HepG2 (cell line): ENCODE data around the gene TJP2. TPM values are rescaled to one million over a fixed set of nuclear protein-coding genes. Genes with fewer than 3 reads are reported as not detected.
A peak's percentile ranks its signal among the peaks of the same experiment; 100 is the strongest.

Experiments used
- BCL6 ChIP-seq: IDR thresholded peaks from 2 replicates; pipeline ENCODE4 v1.6.1; 2016; ENCODE audit warnings: missing genetic modification reagents, missing compliant biosample characterization
- GATAD2A ChIP-seq: IDR thresholded peaks from 2 replicates; pipeline ENCODE4 v1.6.1; 2016
- GLI4 ChIP-seq: sonication (generic); formaldehyde crosslinking; IDR thresholded peaks from 2 replicates; pipeline ENCODE4 v1.5.1; 2020; ENCODE audit warnings: missing genetic modification reagents, mild to moderate bottlenecking, moderate library complexity, borderline replicate concordance
- HDAC1 ChIP-seq: sonication (generic); formaldehyde crosslinking; IDR thresholded peaks from 2 replicates; pipeline ENCODE4 v1.5.1; 2020; ENCODE audit warnings: mild to moderate bottlenecking, missing genetic modification reagents
- HOXA9 ChIP-seq: sonication (generic); formaldehyde crosslinking; IDR thresholded peaks from 2 replicates; pipeline ENCODE4 v1.8.1; 2022; ENCODE audit warnings: missing genetic modification reagents, mild to moderate bottlenecking, moderate library complexity, borderline replicate concordance
- KLF12 ChIP-seq: sonication (generic); formaldehyde crosslinking; IDR thresholded peaks from 2 replicates; pipeline ENCODE4 v1.4.0; 2020; ENCODE audit warnings: missing genetic modification reagents, borderline replicate concordance
- NR2F2 ChIP-seq: IDR thresholded peaks from 2 replicates; pipeline ENCODE4 v1.6.1; 2012; ENCODE audit warnings: low read depth, inconsistent platforms, borderline replicate concordance
- POLR2A ChIP-seq, 2 experiments: IDR thresholded peaks; 2 replicates each; pipeline ENCODE4 v1.6.1; 2011; ENCODE audit warnings: low read depth in 2 of 2, low read length in 2 of 2, mild to moderate bottlenecking in 1 of 2, moderate library complexity in 1 of 2; ENCODE audit not compliant: insufficient read depth in 1 of 2
- SIN3A ChIP-seq: IDR thresholded peaks from 2 replicates; pipeline ENCODE4 v1.6.1; 2011; ENCODE audit warnings: low read depth, mild to moderate bottlenecking, control low read depth, low read length, borderline replicate concordance
- SP2 ChIP-seq: sonication (generic); formaldehyde crosslinking; IDR thresholded peaks from 2 replicates; pipeline ENCODE4 v1.5.1; 2020; ENCODE audit warnings: mild to moderate bottlenecking, missing genetic modification reagents
- TP53 ChIP-seq: sonication (generic); formaldehyde crosslinking; conservative IDR thresholded peaks from 2 replicates; pipeline ENCODE4 v1.4.0; 2020; ENCODE audit warnings: missing genetic modification reagents
- ZBTB40 ChIP-seq, 2 experiments: fragments of 450-650 bp in 1 of 2; sonication (generic) in 1 of 2; formaldehyde crosslinking in 1 of 2; IDR thresholded peaks; 2 replicates each; pipeline versions ENCODE4 v1.6.1 to v1.8.0; 2016 to 2022; ENCODE audit warnings: antibody characterized with exemption in 1 of 2, mild to moderate bottlenecking in 1 of 2, missing genetic modification reagents in 1 of 2
- ZNF292 ChIP-seq: sonication (generic); formaldehyde crosslinking; IDR thresholded peaks from 2 replicates; pipeline ENCODE4 v1.8.1; 2022; ENCODE audit warnings: mild to moderate bottlenecking, low read depth, missing genetic modification reagents, borderline replicate concordance
- ZNF329 ChIP-seq: sonication (generic); formaldehyde crosslinking; IDR thresholded peaks from 2 replicates; pipeline ENCODE4 v1.9.0; 2021; ENCODE audit warnings: low read depth, mild to moderate bottlenecking, missing genetic modification reagents
- ZNF414 ChIP-seq: sonication (generic); formaldehyde crosslinking; IDR thresholded peaks from 2 replicates; pipeline ENCODE4 v1.5.0; 2020; ENCODE audit warnings: missing genetic modification reagents
- ZNF441 ChIP-seq: sonication (generic); formaldehyde crosslinking; IDR thresholded peaks from 2 replicates; pipeline ENCODE4 v1.7.0; 2021; ENCODE audit warnings: missing genetic modification reagents, borderline replicate concordance
- ZNF567 ChIP-seq: sonication (generic); formaldehyde crosslinking; IDR thresholded peaks from 2 replicates; pipeline ENCODE4 v1.8.1; 2023; ENCODE audit warnings: mild to moderate bottlenecking, missing genetic modification reagents, borderline replicate concordance
- ZNF678 ChIP-seq: sonication (generic); formaldehyde crosslinking; IDR thresholded peaks from 2 replicates; pipeline ENCODE4 v1.4.0; 2020; ENCODE audit warnings: mild to moderate bottlenecking, missing genetic modification reagents
- ZNF768 ChIP-seq: sonication (generic); formaldehyde crosslinking; IDR thresholded peaks from 2 replicates; pipeline ENCODE4 v1.4.0; 2020; ENCODE audit warnings: missing genetic modification reagents
- ZNF850 ChIP-seq: sonication (generic); formaldehyde crosslinking; conservative IDR thresholded peaks from 2 replicates; pipeline ENCODE4 v1.9.0; 2021; ENCODE audit warnings: mild to moderate bottlenecking, missing genetic modification reagents
- ZNF879 ChIP-seq: sonication (generic); formaldehyde crosslinking; IDR thresholded peaks from 2 replicates; pipeline ENCODE4 v1.8.1; 2023; ENCODE audit warnings: missing genetic modification reagents
- polyA plus RNA-seq, 8 experiments: library from polyadenylated mRNA; depleted of rRNA in 3 of 8; stranded (reverse) in 7 of 8; unstranded in 1 of 8; fragments of >200 nt; fragmentation: Illumina TruSeq in 4 of 8; extraction: Trizol in 4 of 8; gene quantifications; 2 replicates each; pipeline versions ENCODE4 v1.2.1 to v1.2.3, GENCODE V29; 2011 to 2016; ENCODE audit warnings: low read depth in 4 of 8, missing spikeins in 1 of 8, mixed read lengths in 1 of 8; ENCODE audit not compliant: insufficient read depth in 1 of 8
- total RNA-seq, 5 experiments: library from RNA; depleted of rRNA; stranded (reverse); fragments of >200 nt; fragmentation: Illumina TruSeq; extraction: Trizol; gene quantifications; 2 replicates each; pipeline ENCODE4 v1.2.3, GENCODE V29; 2016; ENCODE audit warnings: low read depth in 1 of 5

TJP2 gene
- total and polyA plus RNA-seq, 2 of the 13 experiments (the other 11 are each of a cell fraction or from before 2014, with no cell fraction given), result 109 to 110 TPM

- TF ChIP-seq ZNF414 (CRISPR knock-in tag) (no peak), TP53 (no peak), GLI4 (CRISPR knock-in tag) (no peak), GATAD2A (CRISPR knock-in tag) (no peak), ZNF329 (CRISPR knock-in tag) (peak; percentile 50; the same call in 1 of the 2 replicates), HOXA9 (0 out of 2 replicates have a peak, but pooled peaks have one; percentile 19), HDAC1 (CRISPR knock-in tag) (no peak), ZNF879 (CRISPR knock-in tag) (no peak), ZNF292 (CRISPR knock-in tag) (0 out of 2 replicates have a peak, but pooled peaks have one; percentile 54), ZNF678 (no peak), ZBTB40 (IDR thresholded peaks at IDR 0.05) (no peak), ZBTB40 (CRISPR knock-in tag; IDR thresholded peaks at IDR 0.05) (0 out of 2 replicates have a peak, but pooled peaks have one; percentile 30), POLR2A (IDR thresholded peaks at IDR 0.05; ENCODE audit: insufficient read depth in 1 of 2, low read depth in 2 of 2, low read length in 2 of 2) (peak; percentile 51 to 76; a peak in 3 of 4 replicates), ZNF850 (CRISPR knock-in tag) (no peak), SIN3A (no peak), KLF12 (CRISPR knock-in tag) (no peak), ZNF567 (no peak), ZNF768 (CRISPR knock-in tag) (peak; percentile 10; the same call in 1 of the 2 replicates), ZNF441 (CRISPR knock-in tag) (no peak), SP2 (no peak), NR2F2 (no peak), BCL6 (CRISPR knock-in tag) (no peak)
Measured at GRCh38 chr9:69173891-69174615, at the start of gene TJP2 (continued).
